Osteoblast (primary cell): Measurements from ENCODE around the gene RPL3. TPM values are rescaled to one million over a fixed set of nuclear protein-coding genes. Genes with fewer than 3 reads are reported as not detected.

Source experiments
- DNase-seq: peaks from one replicate; pipeline ENCODE4 v3.0.0; 2011; ENCODE audit warnings: low spot score, mixed read lengths; ENCODE audit not compliant: insufficient read length; ENCODE audit errors: missing footprints
- H2AFZ ChIP-seq: 2 replicates; pipeline ENCODE4 v1.6.0; 2011; ENCODE audit warnings: mild to moderate bottlenecking, low read length
- H3K27ac ChIP-seq: 2 replicates; pipeline ENCODE4 v1.5.1; 2011; ENCODE audit warnings: mild to moderate bottlenecking, low read depth, low read length, moderate library complexity
- H3K27me3 ChIP-seq: 2 replicates; pipeline ENCODE4 v1.6.0; 2012; ENCODE audit warnings: mild to moderate bottlenecking, control low read depth, inconsistent platforms, low read length, moderate library complexity; ENCODE audit not compliant: insufficient read depth
- H3K36me3 ChIP-seq: 2 replicates; pipeline ENCODE4 v1.5.1; 2011; ENCODE audit warnings: mild to moderate bottlenecking, low read length, control low read depth, moderate library complexity; ENCODE audit not compliant: insufficient read depth
- H3K4me1 ChIP-seq: 2 replicates; pipeline ENCODE4 v1.5.1; 2011; ENCODE audit warnings: mild to moderate bottlenecking, low read length, control low read depth, moderate library complexity; ENCODE audit not compliant: insufficient read depth
- H3K4me2 ChIP-seq: 2 replicates; pipeline ENCODE4 v1.6.0; 2011; ENCODE audit warnings: mild to moderate bottlenecking, low read length; ENCODE audit not compliant: insufficient read depth
- H3K4me3 ChIP-seq: fragments of 200-600 bp; sonication (generic); 3 replicates; pipeline ENCODE4 v1.5.1; 2012; ENCODE audit warnings: mild to moderate bottlenecking, low read length, inconsistent platforms; ENCODE audit not compliant: insufficient read depth
- H3K79me2 ChIP-seq: 2 replicates; pipeline ENCODE4 v1.6.0; 2012; ENCODE audit warnings: mild to moderate bottlenecking, low read length, control low read depth, inconsistent platforms; ENCODE audit not compliant: insufficient read depth
- H3K9me3 ChIP-seq: 2 replicates; pipeline ENCODE4 v1.5.1; 2011; ENCODE audit warnings: low read depth, low read length, control low read depth
- H4K20me1 ChIP-seq: 2 replicates; pipeline ENCODE4 v1.6.0; 2012; ENCODE audit warnings: mild to moderate bottlenecking, low read length, control low read depth; ENCODE audit not compliant: insufficient read depth
- total RNA-seq: library from RNA; depleted of rRNA; stranded (reverse); fragments of >200 nt; gene quantifications from 2 replicates; pipeline ENCODE4 v1.2.3, GENCODE V29; 2012
- TF ChIP-seq, protein P1 (sequence below): IDR thresholded peaks from 2 replicates; pipeline ENCODE4 v1.5.1; 2011; ENCODE audit warnings: mild to moderate bottlenecking, low read depth, low read length, moderate library complexity; ENCODE audit errors: extremely low read depth

RPL3 gene
- total RNA-seq, 1 donor, result 2,119 TPM

DNA sequence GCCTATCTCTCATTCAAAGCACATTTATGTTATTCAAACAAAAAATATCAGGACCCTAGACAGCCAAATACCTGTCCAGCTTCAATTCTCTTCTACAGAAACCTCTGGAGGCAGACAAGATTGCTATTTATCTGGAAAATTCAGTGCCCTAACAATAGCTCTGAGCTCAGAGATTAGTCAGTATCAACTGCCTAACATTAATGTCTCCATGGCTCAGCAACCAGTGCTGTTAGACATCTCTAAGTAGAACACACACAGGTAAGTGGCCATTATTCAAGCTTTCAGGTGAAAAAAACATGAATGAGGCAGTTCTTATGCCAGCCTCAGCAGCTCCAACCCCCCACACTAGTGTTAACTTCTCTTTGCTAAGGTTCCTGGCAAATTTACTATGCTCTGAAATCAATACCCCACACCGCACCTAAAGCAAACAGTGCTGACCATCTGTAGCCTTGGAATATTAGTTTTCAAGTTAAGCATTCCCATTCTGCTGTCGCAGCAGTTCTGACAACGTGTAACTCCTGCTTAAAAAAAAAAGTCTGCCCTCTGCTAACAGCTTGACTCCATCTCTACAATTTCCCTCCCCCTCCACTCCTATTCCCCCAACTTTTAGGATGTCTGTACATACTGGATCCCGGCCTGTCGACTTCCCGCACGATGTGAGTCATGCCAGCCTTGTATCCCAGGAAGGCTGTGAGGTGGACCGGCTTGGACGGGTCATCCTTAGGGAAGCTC lies 1.5 kb downstream of the RPL3 start:
- H3K79me2 ChIP-seq, result peaks cover 64% of the 10 kb centered on the region
- DNase-seq, result no peak
- no peaks in the 10 kb centered on the region for H3K27me3 ChIP-seq
- H2AFZ ChIP-seq, result no peak overlapping the region
- H3K4me2 ChIP-seq, result peak overlapping the region; percentile 96
- H4K20me1 ChIP-seq, result peaks cover 64% of the 10 kb centered on the region
- H3K9me3 ChIP-seq, result no peaks in the 10 kb centered on the region
- peaks cover 40% of the 10 kb centered on the region for H3K4me1 ChIP-seq
- TF ChIP-seq, protein P1, sequence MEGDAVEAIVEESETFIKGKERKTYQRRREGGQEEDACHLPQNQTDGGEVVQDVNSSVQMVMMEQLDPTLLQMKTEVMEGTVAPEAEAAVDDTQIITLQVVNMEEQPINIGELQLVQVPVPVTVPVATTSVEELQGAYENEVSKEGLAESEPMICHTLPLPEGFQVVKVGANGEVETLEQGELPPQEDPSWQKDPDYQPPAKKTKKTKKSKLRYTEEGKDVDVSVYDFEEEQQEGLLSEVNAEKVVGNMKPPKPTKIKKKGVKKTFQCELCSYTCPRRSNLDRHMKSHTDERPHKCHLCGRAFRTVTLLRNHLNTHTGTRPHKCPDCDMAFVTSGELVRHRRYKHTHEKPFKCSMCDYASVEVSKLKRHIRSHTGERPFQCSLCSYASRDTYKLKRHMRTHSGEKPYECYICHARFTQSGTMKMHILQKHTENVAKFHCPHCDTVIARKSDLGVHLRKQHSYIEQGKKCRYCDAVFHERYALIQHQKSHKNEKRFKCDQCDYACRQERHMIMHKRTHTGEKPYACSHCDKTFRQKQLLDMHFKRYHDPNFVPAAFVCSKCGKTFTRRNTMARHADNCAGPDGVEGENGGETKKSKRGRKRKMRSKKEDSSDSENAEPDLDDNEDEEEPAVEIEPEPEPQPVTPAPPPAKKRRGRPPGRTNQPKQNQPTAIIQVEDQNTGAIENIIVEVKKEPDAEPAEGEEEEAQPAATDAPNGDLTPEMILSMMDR, result no peak
- peak overlapping the region; percentile 96 for H3K27ac ChIP-seq
- H3K36me3 ChIP-seq, result peaks cover 58% of the 10 kb centered on the region
- H3K4me3 ChIP-seq, result peak overlapping the region; percentile 100

DNA sequence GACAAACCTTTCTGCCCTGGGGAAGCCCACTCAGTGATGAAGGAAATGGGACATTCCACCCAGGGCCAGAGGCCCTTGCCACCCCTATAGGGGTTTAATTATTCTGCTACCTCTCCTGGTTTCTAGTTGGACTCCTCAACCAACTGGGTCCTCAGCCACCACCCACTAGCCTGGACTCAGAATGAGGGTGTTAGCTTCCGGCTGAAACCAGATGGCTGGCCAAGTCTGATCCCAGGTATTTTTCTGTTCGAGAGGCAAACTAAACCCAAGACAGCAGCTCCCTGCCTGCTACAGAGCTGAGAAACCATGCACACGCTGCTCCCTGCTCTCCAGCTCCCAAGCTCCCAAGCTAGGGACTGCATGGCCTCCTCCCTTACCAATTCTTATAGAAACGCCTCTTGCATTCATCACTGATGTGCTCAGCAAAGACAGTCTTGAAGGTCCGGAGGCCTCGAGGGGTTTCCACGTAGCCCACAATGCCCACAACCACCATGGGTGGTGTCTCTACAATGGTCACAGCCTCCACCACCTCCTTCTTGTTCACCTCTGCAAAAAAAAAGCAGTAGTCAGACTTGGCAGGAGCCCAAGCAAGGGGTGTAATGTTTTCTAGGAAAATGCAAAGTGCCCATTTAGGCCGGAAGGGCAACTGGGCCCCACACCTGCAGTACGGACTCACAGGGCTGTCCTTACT lies 2.2 kb downstream of the RPL3 start:
- H3K36me3 ChIP-seq, result peaks cover 65% of the 10 kb centered on the region
- H2AFZ ChIP-seq, result no peak overlapping the region
- peaks cover 71% of the 10 kb centered on the region for H4K20me1 ChIP-seq
- peak overlapping the region; percentile 96 for H3K4me2 ChIP-seq
- H3K9me3 ChIP-seq, result no peaks in the 10 kb centered on the region
- H3K4me1 ChIP-seq, result peaks cover 40% of the 10 kb centered on the region
- no peaks in the 10 kb centered on the region for H3K27me3 ChIP-seq
- TF ChIP-seq, protein P1, result no peak
- peak overlapping the region; percentile 100 for H3K4me3 ChIP-seq
- peaks cover 67% of the 10 kb centered on the region for H3K79me2 ChIP-seq
- peak overlapping the region; percentile 96 for H3K27ac ChIP-seq
- DNase-seq, result no peak

GRCh38 chr22:39316440-39317083 lies 2.9 kb downstream of the RPL3 start:
- TF ChIP-seq, protein P1, result peak; percentile 92
- Histone ChIP-seq H3K4me1 (peaks cover 40% of the 10 kb centered on the region), H4K20me1 (peaks cover 78% of the 10 kb centered on the region), H3K79me2 (peaks cover 70% of the 10 kb centered on the region), H3K27ac (peak overlapping the region; percentile 96), H3K27me3 (no peaks in the 10 kb centered on the region), H3K4me3 (peak overlapping the region; percentile 100), H3K36me3 (peaks cover 71% of the 10 kb centered on the region), H3K4me2 (peak overlapping the region; percentile 96), H3K9me3 (no peaks in the 10 kb centered on the region), H2AFZ (no peak overlapping the region)
- peak; percentile 96 for DNase-seq

DNA sequence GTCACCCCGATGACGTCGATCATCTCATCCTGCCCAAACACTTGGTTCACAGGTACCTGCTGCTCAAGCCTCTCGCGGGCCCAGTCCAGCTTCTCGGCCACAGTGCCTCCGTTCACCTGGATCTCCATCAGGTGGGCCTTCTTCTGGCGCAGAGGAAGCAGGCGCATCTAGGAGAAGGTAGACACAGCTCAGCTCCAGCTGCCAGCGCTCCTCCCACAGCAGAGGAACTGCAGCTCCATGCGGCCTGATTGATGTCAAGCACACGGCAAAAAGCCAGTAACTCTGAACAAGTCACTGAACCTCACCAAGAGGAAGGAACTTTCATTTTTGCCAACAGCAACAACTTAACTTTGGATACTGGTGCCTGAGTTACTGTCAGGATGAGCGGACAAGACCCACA lies 4.0 kb downstream of the RPL3 start:
- H3K79me2 ChIP-seq, result peaks cover 70% of the 10 kb centered on the region
- TF ChIP-seq, protein P1, result no peak
- H3K27me3 ChIP-seq, result no peaks in the 10 kb centered on the region
- H3K4me2 ChIP-seq, result peak overlapping the region; percentile 96
- H2AFZ ChIP-seq, result no peak overlapping the region
- peaks cover 40% of the 10 kb centered on the region for H3K4me1 ChIP-seq
- H3K9me3 ChIP-seq, result no peaks in the 10 kb centered on the region
- peak overlapping the region; percentile 100 for H3K4me3 ChIP-seq
- H3K27ac ChIP-seq, result peak overlapping the region; percentile 96
- no peak for DNase-seq
- H4K20me1 ChIP-seq, result peaks cover 87% of the 10 kb centered on the region
- peaks cover 73% of the 10 kb centered on the region for H3K36me3 ChIP-seq
